Activated CD4-positive, CD25-positive, alpha-beta regulatory T cell (primary cell): Measurements from ENCODE around the gene TBC1D5.
"Not testable (repeated sequence)": the region's sequence is repeated elsewhere in the genome, so short reads cannot be mapped to it uniquely, and the experiment has no call there.

ENCODE experiments used
- DNase-seq, 4 experiments: peaks; one replicate each; lab custom pipeline; 2025; lab: John Stamatoyannopoulos, UW

TBC1D5 gene

DNA sequence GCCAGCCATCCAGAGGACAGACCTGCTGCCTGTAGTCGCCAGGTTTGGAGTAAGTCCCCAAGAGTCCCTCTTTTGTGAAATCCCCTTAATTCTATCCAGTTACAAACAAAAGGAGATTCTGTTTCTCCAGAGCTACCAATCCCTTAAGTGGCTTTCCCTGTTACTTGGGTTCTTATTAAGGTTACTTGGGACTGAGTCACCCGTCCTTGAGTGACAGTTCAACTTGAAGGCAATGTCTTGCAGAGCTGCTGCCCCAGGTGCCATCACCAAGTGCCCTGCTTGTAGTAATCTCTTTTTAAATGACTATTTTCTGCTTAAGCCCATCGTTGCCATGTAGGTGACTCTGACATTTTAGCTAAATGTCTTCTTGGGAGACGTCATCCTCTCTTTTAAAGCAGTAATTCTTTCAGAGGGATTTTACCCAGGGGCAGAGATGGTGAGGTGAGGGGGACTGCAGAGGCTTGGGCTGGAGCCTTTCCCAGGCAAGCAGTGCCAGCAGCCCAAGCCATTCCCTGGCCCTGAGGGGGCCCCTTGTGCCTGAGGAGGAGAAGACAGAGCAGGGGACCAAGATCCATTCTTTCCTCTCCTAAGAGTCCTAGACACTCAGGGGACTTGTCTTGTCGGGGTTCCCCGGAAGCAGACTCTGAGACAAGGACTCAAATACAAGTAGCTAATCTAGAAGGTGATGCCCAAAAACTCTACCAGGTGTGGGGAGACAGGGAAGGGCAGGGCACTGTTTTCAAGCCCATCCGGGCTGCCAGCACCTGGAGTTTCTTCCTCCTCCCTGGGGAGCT, 604.0 kb downstream of the TBC1D5 start:
- DNase-seq, result no peak

GRCh38 chr3:17137321-17137826, 605.1 kb downstream of the TBC1D5 start:
- no peak for DNase-seq

DNA sequence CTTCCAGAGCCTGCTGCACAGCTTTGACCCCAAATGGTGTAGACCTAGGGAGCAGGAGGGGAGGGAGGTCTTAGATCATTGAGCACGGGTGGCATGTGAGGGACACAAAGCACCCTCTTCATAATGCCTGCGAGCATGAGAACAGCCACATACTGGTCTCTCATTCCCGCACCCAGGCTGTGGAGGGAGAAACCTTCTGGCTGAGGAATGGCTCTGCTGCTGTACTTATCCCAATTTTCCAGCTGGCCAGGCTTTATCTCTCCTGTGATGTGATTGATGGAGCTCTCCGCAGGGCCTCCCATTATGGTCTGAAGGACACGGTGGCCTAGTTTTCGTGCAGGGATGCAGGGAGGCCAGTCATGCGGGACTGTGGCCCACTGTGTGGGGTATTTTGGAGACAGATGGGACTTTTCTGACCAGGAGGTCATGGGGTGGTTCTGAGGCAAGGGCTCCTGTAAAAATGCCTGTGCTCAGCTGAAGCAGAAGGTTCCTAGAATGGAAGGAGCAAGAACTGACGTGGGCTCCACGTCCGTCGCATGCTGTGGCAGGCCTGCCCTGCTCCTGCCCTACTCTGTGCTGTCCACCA, 606.2 kb downstream of the TBC1D5 start:
- DNase-seq, result no peak

DNA sequence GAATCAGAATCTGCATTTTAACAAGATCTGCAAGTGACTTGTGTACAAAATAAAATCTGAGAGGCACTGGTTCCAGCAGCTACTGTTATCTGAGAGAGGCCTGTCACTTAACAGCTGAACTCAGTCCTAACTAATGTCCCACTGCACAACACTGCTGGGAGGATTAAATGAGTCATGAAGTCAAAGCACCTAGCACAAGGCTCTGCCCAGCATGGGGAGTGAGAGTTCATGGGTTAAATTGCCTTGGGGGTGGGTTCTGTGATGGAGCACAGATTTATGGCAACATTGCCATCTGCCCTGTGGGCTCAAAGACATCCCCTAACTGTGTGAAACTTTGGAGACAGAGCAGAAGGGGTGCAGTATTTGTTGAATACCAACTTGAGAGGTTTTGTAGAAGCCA, 606.7 kb downstream of the TBC1D5 start:
- no peak for DNase-seq

GRCh38 chr3:17133632-17134545, 608.5 kb downstream of the TBC1D5 start:
- DNase-seq, result no peak

DNA sequence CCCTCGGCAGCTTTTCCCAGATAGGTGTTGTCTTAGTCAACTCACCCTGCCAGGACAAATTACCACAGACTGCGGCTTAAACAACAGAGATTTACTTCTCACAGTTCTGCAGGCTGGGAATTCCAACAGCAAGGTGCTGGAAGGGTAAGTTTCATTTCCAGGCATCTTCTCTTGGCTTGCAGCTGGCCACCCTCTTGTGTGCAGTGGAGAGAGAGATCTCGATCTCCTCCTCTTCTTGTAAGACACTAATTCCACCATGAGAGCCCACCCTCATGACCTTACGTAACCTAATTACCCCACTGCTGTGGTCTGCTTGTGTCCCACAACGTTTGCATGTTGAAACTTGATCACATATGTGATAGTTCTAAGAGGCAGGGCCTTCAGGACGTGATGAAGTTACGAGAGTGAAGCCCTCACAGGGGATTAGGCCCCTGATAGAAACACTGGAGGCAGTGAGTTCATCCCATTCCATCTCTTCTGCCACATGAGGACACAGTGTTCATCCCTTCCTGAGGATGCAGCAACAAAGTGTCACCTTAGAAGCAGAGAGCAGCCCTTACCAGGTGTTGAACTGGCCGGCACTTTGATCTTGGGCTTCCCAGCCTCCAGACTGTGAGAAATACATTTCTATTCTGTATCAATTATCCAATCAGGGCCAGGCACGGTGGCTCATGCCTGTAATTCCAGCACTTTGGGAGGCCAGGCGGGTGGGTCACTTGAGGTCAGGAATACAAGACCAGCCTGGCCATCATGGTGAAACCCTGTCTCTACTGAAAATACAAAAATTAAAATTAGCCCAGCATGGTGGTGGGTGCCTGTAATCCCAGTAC, 609.9 kb downstream of the TBC1D5 start:
- no peak for DNase-seq

DNA sequence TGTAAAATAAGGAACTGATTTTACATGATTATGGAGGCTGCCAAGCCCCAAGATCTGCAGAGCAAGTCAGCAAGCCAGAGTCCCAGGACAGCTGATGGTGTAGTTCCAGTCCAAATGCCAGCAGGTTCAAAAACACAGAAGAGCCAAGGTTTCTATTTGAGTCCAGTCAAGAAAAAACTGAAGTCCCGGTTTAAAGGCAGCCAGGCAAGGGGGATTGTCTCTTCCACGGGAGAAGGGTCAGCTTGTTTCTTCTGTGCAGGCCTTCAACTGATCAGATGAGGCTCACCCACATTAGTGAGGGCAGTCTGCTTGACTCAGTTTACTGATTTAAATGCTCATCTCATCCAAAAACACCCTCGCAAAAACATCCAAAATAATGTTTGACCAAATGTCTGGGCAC, 611.5 kb downstream of the TBC1D5 start:
- DNase-seq, result no peak

DNA sequence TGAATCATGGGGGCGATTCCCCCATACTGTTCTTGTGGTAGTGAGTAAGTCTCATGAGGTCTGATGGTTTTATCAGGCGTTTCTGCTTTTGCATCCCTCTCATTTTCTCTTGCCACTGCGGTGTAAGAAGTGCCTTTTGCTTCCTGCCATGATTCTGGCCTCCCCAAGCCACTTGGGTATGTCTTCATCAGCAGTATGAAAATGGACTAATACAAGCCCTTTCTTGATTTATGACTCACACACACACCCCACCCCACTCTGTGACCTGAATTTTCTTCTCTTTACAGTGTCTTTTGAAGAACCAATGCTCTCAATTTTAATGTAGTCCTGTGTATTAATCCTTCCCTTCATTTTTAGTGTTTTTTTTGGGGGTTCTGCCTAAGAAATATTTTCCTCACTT, 612.9 kb downstream of the TBC1D5 start:
- no peak for DNase-seq

DNA sequence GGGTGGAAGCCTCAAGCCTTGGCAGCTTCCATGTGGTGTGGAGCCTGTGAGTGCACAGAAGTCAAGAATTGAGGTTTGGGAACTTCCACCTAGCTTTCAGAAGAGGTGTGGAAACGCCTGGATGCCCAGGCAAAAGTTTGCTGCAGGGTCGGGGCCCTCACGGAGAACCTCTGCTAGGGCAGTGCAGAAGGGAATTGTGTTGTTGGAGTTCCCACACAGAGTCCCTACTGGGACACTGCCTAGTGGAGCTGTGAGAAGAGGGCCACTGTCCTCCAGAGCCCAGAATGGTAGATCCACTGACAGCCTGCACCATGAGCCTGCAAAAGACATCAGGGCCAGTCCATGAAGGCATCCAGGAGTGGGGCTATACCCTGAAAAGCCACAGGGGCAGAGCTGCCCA, 613.8 kb downstream of the TBC1D5 start:
- not testable (repeated sequence) for DNase-seq

- no peak for DNase-seq
These were observed 616.5 kb downstream of the TBC1D5 start for GRCh38 chr3:17125738-17126442.

DNA sequence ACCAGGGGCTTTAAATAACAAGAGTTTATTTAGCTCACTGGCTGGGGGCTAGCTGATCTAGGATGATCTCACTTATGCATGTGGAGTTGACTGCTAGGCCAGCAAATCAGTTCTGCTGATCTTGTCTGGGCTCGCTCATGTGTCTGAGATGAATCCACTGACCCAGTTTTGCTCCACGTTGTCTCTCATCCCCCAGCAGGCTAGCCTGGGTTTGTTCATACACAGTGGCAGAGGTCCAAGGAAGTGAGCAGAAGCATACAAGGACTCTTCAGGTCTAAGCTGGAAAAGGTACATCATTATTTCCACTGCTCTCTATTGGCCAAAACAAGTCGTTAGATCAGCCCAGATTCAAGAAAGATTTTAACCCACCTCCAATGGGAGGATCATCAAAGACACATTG, 619.7 kb downstream of the TBC1D5 start:
- no peak for DNase-seq

DNA sequence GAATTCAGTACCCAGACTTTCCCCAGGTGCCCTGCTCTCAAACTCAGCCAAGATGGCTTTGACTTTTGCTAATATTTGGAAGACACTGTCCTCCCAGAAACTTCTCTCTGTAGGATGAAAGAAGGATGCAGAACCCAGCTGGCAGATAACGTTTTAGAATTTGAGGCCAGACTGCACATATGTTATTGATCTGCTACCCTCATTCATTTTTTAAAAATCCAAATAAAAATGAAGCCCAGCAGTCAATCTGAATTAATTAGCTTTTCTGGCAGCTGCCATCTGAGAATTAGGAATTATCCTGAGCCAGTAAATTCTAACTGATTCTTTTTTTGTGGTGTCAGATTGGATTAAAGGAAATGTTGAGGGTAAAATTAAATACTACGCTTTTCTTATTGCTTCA, 621.1 kb downstream of the TBC1D5 start:
- no peak for DNase-seq

- no peak for DNase-seq
These were observed 622.3 kb downstream of the TBC1D5 start for GRCh38 chr3:17120115-17120514.

DNA sequence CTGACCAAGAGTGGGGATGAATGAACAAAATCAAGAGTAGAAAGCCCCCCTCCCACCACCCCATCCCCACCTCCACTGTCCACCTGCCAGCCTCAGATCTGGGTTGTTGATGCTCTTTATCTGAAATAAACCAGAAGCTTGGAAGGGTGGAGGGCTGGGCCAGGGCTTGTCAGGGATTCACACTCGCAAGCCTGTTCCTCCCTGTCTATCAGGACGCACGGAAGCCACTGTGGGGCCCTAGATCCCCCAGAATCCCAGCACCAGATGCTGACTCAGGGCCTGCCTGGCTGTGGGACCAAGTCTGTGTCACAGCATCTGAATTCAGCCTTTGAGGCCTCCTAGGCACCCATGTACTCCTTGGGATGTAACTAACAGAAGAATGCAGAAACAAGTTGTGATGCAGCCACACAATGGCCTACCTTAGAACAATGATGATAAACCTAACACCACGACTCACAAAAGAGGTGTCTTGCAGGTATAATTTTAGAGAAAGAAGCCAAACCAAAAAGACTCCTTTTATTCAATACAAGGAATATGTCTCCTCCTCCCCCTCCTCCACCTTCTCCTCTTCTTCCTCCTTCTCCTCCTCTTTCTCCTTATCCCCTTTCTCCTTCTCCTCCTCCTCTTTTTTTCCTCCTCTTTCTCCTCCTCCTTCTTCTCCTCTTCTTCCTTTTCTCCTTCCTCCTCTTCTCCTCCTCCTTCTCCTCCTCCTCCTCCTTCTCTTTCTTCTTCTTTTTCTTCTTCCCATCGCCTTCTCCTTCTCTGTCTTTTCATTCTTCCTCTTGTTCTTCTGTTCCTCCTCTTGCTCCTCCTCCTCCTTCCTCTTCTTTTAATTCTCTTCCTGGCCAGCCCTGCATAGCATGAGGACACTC, 623.0 kb downstream of the TBC1D5 start:
- no peak for DNase-seq

- DNase-seq, result no peak
These were observed 623.7 kb downstream of the TBC1D5 start for GRCh38 chr3:17118771-17119170.

DNA sequence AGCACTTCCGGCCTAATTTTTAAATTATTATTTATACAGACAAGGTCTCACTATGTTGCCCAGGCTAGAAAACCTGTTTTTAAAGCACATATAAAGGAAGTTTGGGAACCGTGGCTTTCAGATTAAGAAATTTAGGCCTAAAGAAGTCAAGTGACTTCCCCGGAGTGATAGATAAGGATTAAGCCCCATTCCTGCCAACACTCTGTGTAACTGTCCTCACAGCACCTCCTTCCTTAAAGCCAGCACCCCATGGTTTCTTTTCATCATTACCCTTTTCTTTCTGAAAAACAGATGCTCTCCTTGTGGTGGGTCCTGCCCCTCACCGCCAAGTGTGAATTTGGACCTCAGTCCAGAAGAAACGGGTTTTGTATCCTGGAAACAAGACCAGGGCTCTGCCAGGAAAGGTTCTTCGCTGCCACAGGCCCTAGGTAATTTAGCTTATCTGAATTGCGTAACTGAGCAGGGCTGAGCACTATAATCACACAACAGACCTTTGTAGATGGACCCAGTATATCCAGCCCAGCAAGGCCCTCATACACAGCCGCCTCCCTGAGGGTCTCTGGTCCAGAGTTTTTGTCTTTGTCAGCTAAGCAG, 626.3 kb downstream of the TBC1D5 start:
- no peak for DNase-seq

- DNase-seq, result no peak
These were observed 627.2 kb downstream of the TBC1D5 start for GRCh38 chr3:17115186-17115585.

- DNase-seq, result no peak
These were observed 630.8 kb downstream of the TBC1D5 start for GRCh38 chr3:17111586-17111985.

GRCh38 chr3:17110660-17111396, 631.6 kb downstream of the TBC1D5 start:
- no peak for DNase-seq
